Measurements from ENCODE around the gene DRG1. TPM values are rescaled to one million over a fixed set of nuclear protein-coding genes. Genes with fewer than 3 reads are reported as not detected.
"Not testable (repeated sequence)": the region's sequence is repeated elsewhere in the genome, so short reads cannot be mapped to it uniquely, and the experiment has no call there.

DRG1 gene
- total and polyA plus RNA-seq, 8 donors, result 9.4 to 62.2 (median 45.1) TPM

- TF ChIP-seq EP300 (IDR thresholded peaks at IDR 0.05) (no peak), CTCF (IDR thresholded peaks at IDR 0.05) (no peak), POLR2AphosphoS5 (IDR thresholded peaks at IDR 0.05) (no peak), POLR2A (IDR thresholded peaks at IDR 0.05) (no peak)
- H3K27me3 ChIP-seq, result no peaks in the 10 kb centered on the region
- no peaks in the 10 kb centered on the region for H3K9me3 ChIP-seq
- peaks cover 0 to 44% (median 25%) of the 10 kb centered on the region in 4 donors for H3K4me1 ChIP-seq
- DNase-seq, result no peak
- H3K27ac ChIP-seq, result no peak overlapping the region
- 90 to 99% (median 95%) methylated on average over 3 of the region's 3 CpGs for WGBS, 5 donors
- peaks cover 30 to 86% (median 75%) of the 10 kb centered on the region in 4 donors for H3K36me3 ChIP-seq
- no peak overlapping the region for H3K4me3 ChIP-seq
- intact Hi-C loops (cut with DNase I; ENCODE audit: low total_unique reads), result no loop called here
These were observed 81.7 kb downstream of the DRG1 start for GRCh38 chr22:31481129-31481528.

- H3K36me3 ChIP-seq, result peaks cover 38 to 93% (median 86%) of the 10 kb centered on the region in 4 donors
- peaks cover 0 to 50% (median 32%) of the 10 kb centered on the region in 4 donors for H3K4me1 ChIP-seq
- WGBS, 5 donors, result 79 to 86% (median 84%) methylated on average over 8 of the region's 8 CpGs
- intact Hi-C loops (cut with DNase I; ENCODE audit: low total_unique reads); H3K4me3 ChIP-seq; H3K27me3 ChIP-seq; H3K27ac ChIP-seq; H3K9me3 ChIP-seq; DNase-seq: not testable (repeated sequence)
These were observed 83.1 kb downstream of the DRG1 start for GRCh38 chr22:31482470-31482869.

Small RNA genes within 50 kb of the gene (small RNA-seq; reads per million reads assigned to genes)
- 0 reads per million in 4 donors for gene RNU6-28P
- gene RNU6-338P, result 0 reads per million in 4 donors

Other genes with a start within 250 kb of the DRG1 start
- 10 to 100 TPM in 4 of 5 donors, 1 to 10 TPM in 1; 3.5 to 35.7 (median 24.4) TPM for gene RNF185, start 239.4 kb upstream of the DRG1 start, total RNA-seq
- gene RNF185, start 239.4 kb upstream of the DRG1 start, polyA plus RNA-seq, result 10 to 100 TPM; 18.9 to 25.4 (median 19.2) TPM
- gene LIMK2, start 187.3 kb upstream of the DRG1 start, total RNA-seq, result 100 to 1,000 TPM in 3 of 5 donors, 10 to 100 TPM in 2; 96.3 to 541 (median 124) TPM
- gene LIMK2, start 187.3 kb upstream of the DRG1 start, polyA plus RNA-seq, result 10 to 100 TPM; 19.9 to 26.6 (median 24.0) TPM
- gene PIK3IP1, start 107.1 kb upstream of the DRG1 start, total RNA-seq, result 10 to 100 TPM in 3 of 5 donors, 1 to 10 TPM in 2; 3.5 to 53.0 (median 20.5) TPM
- gene PIK3IP1, start 107.1 kb upstream of the DRG1 start, polyA plus RNA-seq, result 1 to 10 TPM; 6.6 to 8.5 (median 7.6) TPM
- 10 to 100 TPM in 3 of 5 donors, 1 to 10 TPM in 2; 4.9 to 20.9 (median 14.1) TPM for gene PATZ1, start 53.3 kb upstream of the DRG1 start, total RNA-seq
- 10 to 100 TPM in 2 of 3 donors, 1 to 10 TPM in 1; 7.8 to 21.1 (median 13.8) TPM for gene PATZ1, start 53.3 kb upstream of the DRG1 start, polyA plus RNA-seq
- gene EIF4ENIF1, start 90.2 kb downstream of the DRG1 start, total RNA-seq, result 10 to 100 TPM in 4 of 5 donors, 1 to 10 TPM in 1; 7.8 to 32.6 (median 19.3) TPM
- 10 to 100 TPM in 1 of 3 donors, 1 to 10 TPM in 2; 8.0 to 10.2 (median 8.1) TPM for gene EIF4ENIF1, start 90.2 kb downstream of the DRG1 start, polyA plus RNA-seq
- 100 to 1,000 TPM in 1 of 5 donors, 10 to 100 TPM in 4; 28.4 to 194 (median 42.6) TPM for gene SFI1, start 96.9 kb downstream of the DRG1 start, total RNA-seq
- gene SFI1, start 96.9 kb downstream of the DRG1 start, polyA plus RNA-seq, result 10 to 100 TPM; 11.3 to 23.7 (median 15.1) TPM